H7 (cell line): Measurements from ENCODE around the gene BAG5. TPM values are rescaled to one million over a fixed set of nuclear protein-coding genes. Genes with fewer than 3 reads are reported as not detected.
A peak's percentile ranks its signal among the peaks of the same experiment; 100 is the strongest.

Experiments used
- DNase-seq: peaks from one replicate; pipeline ENCODE4 v3.0.0; 2012
- H3K27me3 ChIP-seq: 2 replicates; pipeline ENCODE4 v1.6.0; 2011; ENCODE audit warnings: mild to moderate bottlenecking, low read length; ENCODE audit not compliant: control insufficient read depth, insufficient read depth
- H3K36me3 ChIP-seq: replicated peaks from 2 replicates; pipeline ENCODE4 v1.5.1; 2011; ENCODE audit warnings: low read length; ENCODE audit not compliant: control insufficient read depth, insufficient read depth
- H3K4me3 ChIP-seq: 2 replicates; pipeline ENCODE4 v1.5.1; 2011; ENCODE audit warnings: low read depth, mild to moderate bottlenecking, control low read depth, low read length, moderate library complexity; ENCODE audit not compliant: insufficient read depth
- total RNA-seq: library from RNA; depleted of rRNA; stranded (reverse); fragments of >200 nt; shearing (Covaris generic); gene quantifications from 2 replicates; pipeline ENCODE4 v1.2.3, GENCODE V29; 2014; rRNA removed

BAG5 gene
- total RNA-seq, 1 experiment from 2014 or later: 17.7 TPM

- peak; percentile 76 for DNase-seq
- H3K36me3 ChIP-seq: no peaks in the 10 kb centered on the region; the same call in none of the 2 replicates
- no peak overlapping the region for H3K4me3 ChIP-seq
- no peaks in the 10 kb centered on the region for H3K27me3 ChIP-seq
These were observed 51.4 kb downstream of the BAG5 start for GRCh38 chr14:103510724-103511693.

GRCh38 chr14:103509864-103510723 is 52.4 kb downstream of the BAG5 start:
- Histone ChIP-seq H3K27me3 (no peaks in the 10 kb centered on the region), H3K4me3 (no peak overlapping the region), H3K36me3 (peaks cover 3% of the 10 kb centered on the region)
- DNase-seq: peak; percentile 8

GRCh38 chr14:103508521-103509329 is 53.7 kb downstream of the BAG5 start:
- H3K4me3 ChIP-seq: no peak overlapping the region
- H3K36me3 ChIP-seq: peaks cover 7% of the 10 kb centered on the region
- peak; percentile 8 for DNase-seq
- H3K27me3 ChIP-seq: no peaks in the 10 kb centered on the region

GRCh38 chr14:103507751-103508150 is 54.7 kb downstream of the BAG5 start:
- peak; percentile 27 for DNase-seq
- Histone ChIP-seq H3K36me3 (peaks cover 10% of the 10 kb centered on the region), H3K27me3 (no peaks in the 10 kb centered on the region), H3K4me3 (no peak overlapping the region)

Other genes with a start within 250 kb of the BAG5 start
- 165 and 167 TPM in 2 replicates for gene EIF5, start 228.4 kb downstream of the BAG5 start, total RNA-seq
- 66.0 and 66.8 TPM in 2 replicates for gene MARK3, start 177.2 kb downstream of the BAG5 start, total RNA-seq
- gene CKB, start 39.8 kb downstream of the BAG5 start, total RNA-seq: 282 and 412 TPM in 2 replicates
- gene TRMT61A, start 33.5 kb downstream of the BAG5 start, total RNA-seq: 13.4 and 14.1 TPM in 2 replicates
- 15.8 and 17.4 TPM in 2 replicates for gene COA8, start 303 bp upstream of the BAG5 start, total RNA-seq
- gene KLC1, start 66.6 kb upstream of the BAG5 start, total RNA-seq: 123 and 131 TPM in 2 replicates
- 69.5 and 75.1 TPM in 2 replicates for gene XRCC3, start 152.8 kb upstream of the BAG5 start, total RNA-seq
- gene ZFYVE21, start 153.2 kb upstream of the BAG5 start, total RNA-seq: 52.8 and 60.9 TPM in 2 replicates